Measurements from ENCODE around the gene TMEM114. TPM values are rescaled to one million over a fixed set of nuclear protein-coding genes. Genes with fewer than 3 reads are reported as not detected.

The TMEM114 gene
- total RNA-seq = not detected

DNA sequence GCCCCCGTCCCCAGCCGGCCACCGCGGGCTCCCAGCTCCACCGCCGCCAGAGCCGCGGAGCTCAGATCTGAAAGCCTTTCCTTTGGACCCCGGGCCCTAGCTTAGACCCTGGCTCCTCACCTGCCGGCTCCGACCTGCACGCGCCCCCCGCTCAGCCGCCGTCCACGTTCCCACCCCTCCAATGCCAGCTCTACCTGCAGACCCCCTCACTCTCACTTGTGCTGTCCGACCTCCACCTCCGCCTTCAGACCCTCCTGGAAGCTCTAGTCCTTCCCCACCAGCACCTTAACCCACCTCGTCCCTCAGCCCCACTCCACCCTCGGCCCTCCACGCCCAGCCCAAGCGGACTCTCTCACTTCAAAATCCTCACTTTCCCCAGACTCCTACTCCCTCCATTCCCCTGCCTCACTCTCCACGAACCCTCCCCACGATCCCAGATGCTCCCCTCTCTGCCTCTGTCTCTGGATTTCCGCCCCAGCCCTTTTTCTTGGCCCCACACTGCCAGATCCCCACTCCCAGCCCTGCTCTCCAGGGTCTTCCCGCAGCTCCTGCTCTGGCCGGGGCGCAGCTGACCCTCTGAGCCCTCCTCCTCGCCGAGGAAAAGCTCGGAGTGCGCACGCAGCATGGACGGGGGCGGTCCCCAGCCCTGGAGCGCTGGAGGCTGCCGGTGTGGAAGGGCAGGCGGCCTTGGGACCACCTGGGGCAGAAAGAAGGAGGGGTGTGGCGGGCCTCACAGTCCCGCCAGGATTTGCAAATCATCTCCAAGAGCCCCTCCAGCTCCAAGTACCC is at the start of gene TMEM114:
TMEM114 (minus strand) TSS at position 612 of the 789 bp plus-strand sequence. CDS start 673 bp downstream, outside the sequence.
- TF ChIP-seq, protein P1, sequence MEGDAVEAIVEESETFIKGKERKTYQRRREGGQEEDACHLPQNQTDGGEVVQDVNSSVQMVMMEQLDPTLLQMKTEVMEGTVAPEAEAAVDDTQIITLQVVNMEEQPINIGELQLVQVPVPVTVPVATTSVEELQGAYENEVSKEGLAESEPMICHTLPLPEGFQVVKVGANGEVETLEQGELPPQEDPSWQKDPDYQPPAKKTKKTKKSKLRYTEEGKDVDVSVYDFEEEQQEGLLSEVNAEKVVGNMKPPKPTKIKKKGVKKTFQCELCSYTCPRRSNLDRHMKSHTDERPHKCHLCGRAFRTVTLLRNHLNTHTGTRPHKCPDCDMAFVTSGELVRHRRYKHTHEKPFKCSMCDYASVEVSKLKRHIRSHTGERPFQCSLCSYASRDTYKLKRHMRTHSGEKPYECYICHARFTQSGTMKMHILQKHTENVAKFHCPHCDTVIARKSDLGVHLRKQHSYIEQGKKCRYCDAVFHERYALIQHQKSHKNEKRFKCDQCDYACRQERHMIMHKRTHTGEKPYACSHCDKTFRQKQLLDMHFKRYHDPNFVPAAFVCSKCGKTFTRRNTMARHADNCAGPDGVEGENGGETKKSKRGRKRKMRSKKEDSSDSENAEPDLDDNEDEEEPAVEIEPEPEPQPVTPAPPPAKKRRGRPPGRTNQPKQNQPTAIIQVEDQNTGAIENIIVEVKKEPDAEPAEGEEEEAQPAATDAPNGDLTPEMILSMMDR (IDR thresholded peaks at IDR 0.05) = no peak
- peaks cover 2% of the 10 kb centered on the region for H3K4me1 Mint-ChIP-seq (ENCODE audit: low read depth)
- ChIA-PET POLR2A (no interaction called here), CTCF (interaction anchor here (1.3 to 1.5 kb wide), 2 partner anchors 11 to 23 kb away, joined by 4 to 5 read pairs; no protein-coding TSS in a partner anchor)
- intact Hi-C loops (cut with micrococcal nuclease) = no loop called here
- H3K27ac Mint-ChIP-seq = no peak within 1 kb of the TSS
- ATAC-seq (no peak), DNase-seq (no peak)
- peaks cover 28% of the 10 kb centered on the region for H3K27me3 Mint-ChIP-seq
- H3K4me3 Mint-ChIP-seq = no peak within 1 kb of the TSS
- H3K9me3 Mint-ChIP-seq = no peaks in the 10 kb centered on the region
- H3K36me3 Mint-ChIP-seq (ENCODE audit: low read depth) = no peaks in the 10 kb centered on the region

DNA sequence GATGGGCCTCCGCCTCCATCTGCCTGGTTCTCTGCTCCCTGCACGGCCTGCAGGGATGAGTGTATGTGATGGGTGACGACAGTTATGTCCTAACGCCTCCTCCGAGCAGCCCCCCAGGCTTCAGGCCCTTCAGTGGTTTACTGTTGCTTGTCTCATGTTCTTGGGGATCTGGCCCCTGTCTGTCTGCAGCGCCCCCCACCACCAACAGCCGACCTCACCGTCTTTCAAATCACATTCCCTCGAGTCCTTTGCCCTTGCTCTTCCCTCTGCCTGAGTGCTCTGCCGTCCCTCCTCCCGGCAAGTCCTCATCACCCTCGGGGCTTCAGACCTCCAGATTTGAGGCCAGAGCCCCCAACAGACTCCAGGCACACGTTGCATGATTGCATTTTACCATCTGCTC is 49.4 kb upstream of the TMEM114 start:
- CTCF ChIA-PET = no interaction called here
- Mint-ChIP-seq H3K9me3 (no peaks in the 10 kb centered on the region), H3K27me3 (no peaks in the 10 kb centered on the region), H3K36me3 (ENCODE audit: low read depth) (peaks cover 50% of the 10 kb centered on the region), H3K4me1 (ENCODE audit: low read depth) (peaks cover 5% of the 10 kb centered on the region), H3K27ac (no peak overlapping the region), H3K4me3 (no peak overlapping the region)
- intact Hi-C loops (cut with micrococcal nuclease) = no loop called here
- no peak for DNase-seq
- no peak for ATAC-seq
- TF ChIP-seq, protein P1 (IDR thresholded peaks at IDR 0.05) = no peak
- POLR2A ChIA-PET = no interaction called here

DNA sequence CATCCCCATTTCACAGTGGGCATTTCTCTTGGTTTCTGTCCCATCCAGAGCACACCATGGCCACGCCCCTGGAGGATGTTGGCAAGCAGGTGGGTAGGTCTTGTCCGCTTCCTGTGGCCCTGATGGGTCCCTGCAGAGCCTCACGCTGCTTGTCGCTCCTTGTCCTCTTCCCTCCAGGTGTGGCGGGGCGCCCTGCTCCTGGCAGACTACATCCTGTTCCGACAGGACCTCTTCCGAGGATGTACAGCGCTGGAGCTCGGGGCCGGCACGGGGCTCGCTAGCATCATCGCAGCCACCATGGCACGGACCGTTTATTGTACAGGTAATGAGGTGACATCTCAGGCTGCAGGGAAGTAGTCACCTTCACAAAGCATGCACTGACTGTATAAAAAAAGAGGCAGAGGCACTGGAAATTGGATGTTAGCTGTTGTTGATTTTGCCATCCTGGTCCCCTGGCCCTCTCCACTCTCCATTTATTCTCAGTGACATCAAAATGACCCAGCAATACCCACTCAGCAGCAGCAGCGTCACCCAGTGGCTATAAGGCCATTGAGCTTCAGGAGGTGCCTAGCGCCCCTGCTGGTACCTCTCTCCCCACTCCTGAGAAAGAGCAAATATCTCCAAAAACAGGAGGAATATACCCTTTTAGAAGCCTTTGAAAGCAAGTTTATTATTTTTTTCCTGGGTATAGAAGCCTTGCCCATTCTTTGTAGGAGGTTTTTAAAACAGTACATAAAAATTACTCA is 44.9 kb upstream of the TMEM114 start:
- Mint-ChIP-seq H3K27me3 (no peaks in the 10 kb centered on the region), H3K27ac (no peak overlapping the region), H3K4me3 (no peak overlapping the region), H3K9me3 (no peaks in the 10 kb centered on the region), H3K4me1 (ENCODE audit: low read depth) (no peaks in the 10 kb centered on the region), H3K36me3 (ENCODE audit: low read depth) (peaks cover 34% of the 10 kb centered on the region)
- DNase-seq (no peak), ATAC-seq (no peak)
- POLR2A ChIA-PET = interaction anchor here (1.0 kb wide), 1 partner anchor 162 kb away, joined by 3 read pairs; no protein-coding TSS in a partner anchor
- intact Hi-C loops (cut with micrococcal nuclease) = no loop called here
- CTCF ChIA-PET = interaction anchor here (1.4 kb wide), 1 partner anchor 17 kb away, joined by 4 read pairs; no protein-coding TSS in a partner anchor
- TF ChIP-seq, protein P1 (IDR thresholded peaks at IDR 0.05) = no peak

DNA sequence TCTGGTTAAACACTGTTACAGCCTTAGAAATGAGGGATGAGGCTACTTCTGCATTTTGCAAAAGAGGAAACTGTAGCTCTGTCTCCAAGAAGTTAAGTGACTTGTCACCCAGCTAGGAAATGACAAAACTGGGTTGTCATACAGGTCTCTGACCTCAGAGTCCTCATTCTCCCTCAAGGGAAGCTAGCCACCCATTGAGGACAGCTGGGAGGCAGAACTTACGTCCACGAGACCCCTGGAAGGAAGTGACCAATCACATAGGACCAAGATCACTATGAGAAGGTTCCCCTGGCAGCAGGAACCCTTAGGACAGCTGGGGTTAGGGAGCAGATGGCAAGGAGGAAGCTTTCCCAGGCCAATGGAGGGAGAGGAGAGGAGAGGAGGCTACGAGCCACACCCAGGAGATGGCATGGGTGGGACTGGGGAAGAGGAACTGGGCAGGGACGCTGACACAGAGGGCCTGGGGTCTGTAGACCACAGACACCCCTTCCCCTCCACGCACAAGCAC is 42.4 kb upstream of the TMEM114 start:
- DNase-seq = no peak
- ChIA-PET CTCF (no interaction called here), POLR2A (no interaction called here)
- intact Hi-C loops (cut with micrococcal nuclease) = no loop called here
- H3K4me3 Mint-ChIP-seq = no peak overlapping the region
- H3K9me3 Mint-ChIP-seq = no peaks in the 10 kb centered on the region
- H3K4me1 Mint-ChIP-seq (ENCODE audit: low read depth) = peaks cover 2% of the 10 kb centered on the region
- no peak for ATAC-seq
- TF ChIP-seq, protein P1 (IDR thresholded peaks at IDR 0.05) = no peak
- H3K36me3 Mint-ChIP-seq (ENCODE audit: low read depth) = peaks cover 41% of the 10 kb centered on the region
- H3K27me3 Mint-ChIP-seq = no peaks in the 10 kb centered on the region
- no peak overlapping the region for H3K27ac Mint-ChIP-seq

Data from activated CD8-positive, alpha-beta T cell treated with anti-CD3 and anti-CD28 coated beads for 36 hours (primary cell).